Measurements from ENCODE around the gene DRG2. TPM values are rescaled to one million over a fixed set of nuclear protein-coding genes. Genes with fewer than 3 reads are reported as not detected.

Gene DRG2
- total and polyA plus RNA-seq, 2 donors (not counting 3 experiments of a cell fraction or from before 2014, with no cell fraction given) = 50.2 to 60.4 TPM

GRCh38 chr17:18045691-18046350, 41.9 kb upstream of the DRG2 start:
- peaks cover 1% of the 10 kb centered on the region for H3K4me1 ChIP-seq (ENCODE audit: control insufficient read depth, extremely low read depth, insufficient read depth, low read length)
- no peak overlapping the region for H3K4me3 ChIP-seq (replicated peaks in 1 of 3; ENCODE audit: insufficient read depth in 1 of 3, low read depth in 1 of 3, low read length in 3 of 3)
- DNase-seq (ENCODE audit: low read depth, low spot score) (no peak), FAIRE-seq (no peak)
- no peak overlapping the region for H3K9ac ChIP-seq (replicated peaks; ENCODE audit: extremely low read depth, insufficient read depth, low read length)
- TF ChIP-seq EZH2 (IDR thresholded peaks at IDR 0.05; ENCODE audit: borderline replicate concordance, low read depth, low read length, severe bottlenecking) (no peak), POLR2A (IDR thresholded peaks at IDR 0.05; ENCODE audit: low read depth, low read length) (no peak), GATA2 (IDR thresholded peaks at IDR 0.05; ENCODE audit: insufficient read depth, insufficient read length, low read depth, low read length) (no peak), POLR2AphosphoS5 (IDR thresholded peaks at IDR 0.05; ENCODE audit: insufficient read depth, low read depth, low read length) (no peak), FOS (IDR thresholded peaks at IDR 0.05; ENCODE audit: borderline replicate concordance, insufficient read depth, low read length) (no peak), MYC (IDR thresholded peaks at IDR 0.05; ENCODE audit: low read depth, low read length) (no peak), CTCF (IDR thresholded peaks at IDR 0.05; ENCODE audit: extremely low read depth in 1 of 2, insufficient read depth in 1 of 2, low read depth in 1 of 2, low read length in 2 of 2) (no peak), JUN (IDR thresholded peaks at IDR 0.05; ENCODE audit: borderline replicate concordance, insufficient read depth, insufficient read length, low read depth) (no peak), MAX (IDR thresholded peaks at IDR 0.05; ENCODE audit: insufficient read depth, insufficient read length) (no peak)
- H3K27me3 ChIP-seq (ENCODE audit: control insufficient read depth in 2 of 2, insufficient read depth in 2 of 2, low read length in 2 of 2) = no peaks in the 10 kb centered on the region
- dilution Hi-C loops (cut with MboI; ENCODE audit: extremely low pct_ligation_motif_present, low sequenced_read_pairs) (loop anchor here (25.0 kb wide), 1 partner anchor 159 kb away; no protein-coding TSS in a partner anchor), intact Hi-C loops (cut with micrococcal nuclease) (no loop called here)
- peaks cover 0 to 2% of the 10 kb centered on the region in 2 experiments for H3K36me3 ChIP-seq (ENCODE audit: control insufficient read depth in 2 of 2, extremely low read depth in 1 of 2, insufficient read depth in 2 of 2, low read length in 2 of 2)
- no peaks in the 10 kb centered on the region for H3K9me1 ChIP-seq (replicated peaks; ENCODE audit: control insufficient read depth, extremely low read depth, insufficient read depth, low read length)
- H3K9me3 ChIP-seq (replicated peaks; ENCODE audit: control insufficient read depth, insufficient read depth, low read length) = no peaks in the 10 kb centered on the region
- POLR2A ChIA-PET = no interaction called here
- no peaks in the 10 kb centered on the region for H4K20me1 ChIP-seq (replicated peaks; ENCODE audit: control insufficient read depth, extremely low read depth, insufficient read depth, low read length)
- no peak overlapping the region for H2AFZ ChIP-seq (ENCODE audit: low read depth, low read length)
- no peak overlapping the region for H3K27ac ChIP-seq (ENCODE audit: insufficient read depth, low read depth, low read length)
- CTCF ChIA-PET = no interaction called here
- BruUV-seq (replicated peaks) = no TSS peak
- H3K4me2 ChIP-seq (ENCODE audit: insufficient read depth, low read length) = no peak overlapping the region
- H3K79me2 ChIP-seq (ENCODE audit: control insufficient read depth, insufficient read depth, low read length) = no peaks in the 10 kb centered on the region
